K562 (cell line): ENCODE data around the gene KMT5B. TPM values are rescaled to one million over a fixed set of nuclear protein-coding genes. Genes with fewer than 3 reads are reported as not detected.

Experiments
- BRF2 ChIP-seq: IDR thresholded peaks from 3 replicates; pipeline ENCODE4 v1.6.1; 2011; ENCODE audit warnings: borderline replicate concordance, mild to moderate bottlenecking; ENCODE audit not compliant: insufficient read length, insufficient read depth
- DIDO1 ChIP-seq: fragments of 450-650 bp; IDR thresholded peaks from 2 replicates; pipeline ENCODE4 v1.6.1; 2016; ENCODE audit warnings: low read depth, missing biosample characterization, missing genetic modification characterization
- KDM5B ChIP-seq: fragments of 200-600 bp; sonication (generic); IDR thresholded peaks from 2 replicates; pipeline ENCODE4 v1.6.1; 2012; ENCODE audit warnings: low read depth, mild to moderate bottlenecking, moderate library complexity, low read length, control low read depth, inconsistent platforms; ENCODE audit not compliant: insufficient replicate concordance
- NKRF ChIP-seq: fragments of 450-650 bp; IDR thresholded peaks from 2 replicates; pipeline ENCODE4 v1.6.1; 2016; ENCODE audit warnings: borderline replicate concordance
- PHF8 ChIP-seq: fragments of 200-600 bp; sonication (generic); IDR thresholded peaks from 2 replicates; pipeline ENCODE4 v1.6.1; 2012; ENCODE audit warnings: mixed run types, mild to moderate bottlenecking, inconsistent platforms, low read length, moderate library complexity, borderline replicate concordance
- RAD51 ChIP-seq: fragments of 450-650 bp; IDR thresholded peaks from 2 replicates; pipeline ENCODE4 v1.7.1; 2016; ENCODE audit warnings: low read depth, mild to moderate bottlenecking, borderline replicate concordance
- TOE1 ChIP-seq, 2 experiments: fragments of 450-650 bp in 1 of 2; sonication (generic) in 1 of 2; formaldehyde crosslinking in 1 of 2; IDR thresholded peaks; 2 replicates each; pipeline versions ENCODE4 v1.7.1 to v1.8.0; 2016 to 2022; ENCODE audit warnings: borderline replicate concordance in 2 of 2, mild to moderate bottlenecking in 2 of 2, antibody characterized with exemption in 1 of 2, inconsistent platforms in 1 of 2, low read depth in 1 of 2, missing genetic modification reagents in 1 of 2, moderate library complexity in 1 of 2
- ZKSCAN8 ChIP-seq: fragments of 200-800 bp; sonication (Bioruptor generic); IDR thresholded peaks from 2 replicates; pipeline ENCODE4 v1.6.1; 2016; ENCODE audit warnings: missing genetic modification characterization, missing compliant biosample characterization
- ZNF639 ChIP-seq, 2 experiments: fragments of 200-800 bp in 1 of 2; sonication (Bioruptor generic) in 1 of 2; sonication (generic) in 1 of 2; formaldehyde crosslinking in 1 of 2; IDR thresholded peaks in 1 of 2; conservative IDR thresholded peaks in 1 of 2; 2 replicates each; pipeline versions ENCODE4 v1.5.0 to v1.6.1; 2016 to 2020; ENCODE audit warnings: missing compliant biosample characterization in 1 of 2, missing genetic modification characterization in 1 of 2, missing genetic modification reagents in 1 of 2
- ZNF764 ChIP-seq: fragments of 250-450 bp; sonication (Bioruptor Pico); IDR thresholded peaks from 2 replicates; pipeline ENCODE4 v1.4.0; 2020; ENCODE audit warnings: low read depth, mild to moderate bottlenecking, moderate library complexity
- polyA plus RNA-seq, 8 experiments: library from polyadenylated mRNA; depleted of rRNA in 4 of 8; stranded (reverse) in 5 of 8; unstranded in 3 of 8; fragments of >200 nt; fragmentation: Nextera tagmentation in 2 of 8; fragmentation: Illumina TruSeq in 1 of 8; extraction: Ambion mirVana in 2 of 8; extraction: Trizol in 1 of 8; gene quantifications; 2 replicates each; pipeline versions ENCODE4 v1.2.1 to v1.2.3, GENCODE V29; 2011 to 2014; ENCODE audit warnings: inconsistent platforms in 1 of 8, missing spikeins in 1 of 8
- total RNA-seq, 7 experiments: library from RNA; depleted of rRNA in 6 of 7; stranded (reverse); fragments of >200 nt in 6 of 7; fragmentation: Illumina TruSeq in 2 of 7; extraction: Trizol in 2 of 7; gene quantifications; 2 replicates each; pipeline versions ENCODE4 v1.2.1 to v1.2.3, GENCODE V29; 2011 to 2021; ENCODE audit warnings: low replicate concordance in 1 of 7

The KMT5B gene
- total and polyA plus RNA-seq, 9 of the 15 experiments (the other 6 are each of a cell fraction or from before 2014, with no cell fraction given) = 7.3 to 27.3 (median 20.9) TPM

GRCh38 chr11:68212421-68213134 is 518 bp downstream of the KMT5B start (continued):
- TF ChIP-seq ZNF764 (CRISPR knock-in tag) (no peak), ZKSCAN8 (no peak), BRF2 (no peak), RAD51 (no peak), NKRF (peak; percentile 40; the same call in 1 of the 2 replicates), KDM5B (peak; percentile 55), PHF8 (peak; percentile 32; the same call in 1 of the 2 replicates), DIDO1 (tag) (no peak), TOE1 (IDR thresholded peaks at IDR 0.05; ENCODE audit: borderline replicate concordance) (no peak), TOE1 (CRISPR knock-in tag; IDR thresholded peaks at IDR 0.05; ENCODE audit: borderline replicate concordance, low read depth) (no peak), ZNF639 (CRISPR knock-in tag; conservative IDR thresholded peaks at IDR 0.05 in 1 of 2, IDR thresholded peaks at IDR 0.05 in 1 of 2) (no peak)
